ENCODE data around the gene CCDC102A.
"Not testable (repeated sequence)": the region's sequence is repeated elsewhere in the genome, so short reads cannot be mapped to it uniquely, and the experiment has no call there.

The CCDC102A gene

DNA sequence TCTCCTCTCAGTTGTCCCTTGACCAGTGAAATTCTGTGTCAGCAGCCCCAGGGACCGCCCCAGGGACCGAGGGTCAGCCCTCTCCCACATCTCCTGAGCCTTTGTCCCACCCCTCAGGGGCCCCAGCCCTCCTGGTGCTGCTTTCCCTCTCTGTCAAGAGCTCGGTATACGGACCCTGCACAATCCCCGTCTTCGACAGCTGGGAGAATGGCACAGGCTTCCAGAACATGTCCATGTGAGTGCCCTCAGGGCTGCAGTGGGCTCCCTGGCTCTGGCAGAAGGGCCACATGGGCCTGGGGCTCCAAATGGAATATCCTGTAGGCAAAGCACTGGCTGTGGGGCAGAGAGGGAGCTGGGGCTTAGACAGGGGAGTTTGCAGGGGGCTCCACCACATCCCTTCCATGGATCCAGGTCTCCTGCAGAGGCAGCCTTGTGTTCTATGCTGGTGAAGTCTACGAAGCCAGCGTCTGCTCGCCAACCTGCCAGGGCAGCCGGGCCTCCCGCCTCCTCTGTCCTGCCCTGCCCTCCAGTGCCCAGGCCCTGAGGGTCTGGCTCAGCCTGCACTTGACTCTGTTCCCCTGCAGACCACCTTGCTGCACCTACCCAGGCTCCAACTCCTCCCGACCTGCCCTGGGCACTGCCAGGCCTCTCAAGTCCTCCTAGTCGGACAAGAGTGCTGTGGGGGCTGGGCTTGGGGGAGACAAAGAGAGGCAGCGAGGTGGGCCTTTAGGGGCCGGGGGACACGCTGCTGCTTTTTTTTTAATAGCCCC lies 34.1 kb upstream of the CCDC102A start:
- no peak for DNase-seq (ENCODE audit: low spot score in 2 of 2)
- Histone ChIP-seq H3K4me3 (no peak overlapping the region), H3K9me3 (no peaks in the 10 kb centered on the region), H3K36me3 (replicated peaks) (no peaks in the 10 kb centered on the region), H3K4me1 (no peaks in the 10 kb centered on the region), H3K27me3 (ENCODE audit: low read depth) (no peaks in the 10 kb centered on the region)
- in situ Hi-C loops (cut with MboI; ENCODE audit: low sequenced_read_pairs), result no loop called here

- no peaks in the 10 kb centered on the region for H3K9me3 ChIP-seq
- H3K36me3 ChIP-seq (replicated peaks), result no peaks in the 10 kb centered on the region
- H3K27me3 ChIP-seq (ENCODE audit: low read depth), result no peaks in the 10 kb centered on the region
- in situ Hi-C loops (cut with MboI; ENCODE audit: low sequenced_read_pairs), result no loop called here
- no peak for DNase-seq (ENCODE audit: low spot score in 2 of 2)
- H3K4me1 ChIP-seq, result no peaks in the 10 kb centered on the region
- no peak overlapping the region for H3K4me3 ChIP-seq
Measured at GRCh38 chr16:57569306-57569946, 33.1 kb upstream of the CCDC102A start.

- in situ Hi-C loops (cut with MboI; ENCODE audit: low sequenced_read_pairs); H3K36me3 ChIP-seq (replicated peaks); H3K4me1 ChIP-seq; H3K27me3 ChIP-seq (ENCODE audit: low read depth); H3K9me3 ChIP-seq; DNase-seq (ENCODE audit: low spot score in 2 of 2); H3K4me3 ChIP-seq: not testable (repeated sequence)
Measured at GRCh38 chr16:57568772-57569171, 32.4 kb upstream of the CCDC102A start.

GRCh38 chr16:57568173-57568678 lies 31.9 kb upstream of the CCDC102A start:
- Histone ChIP-seq H3K9me3 (no peaks in the 10 kb centered on the region), H3K4me1 (no peaks in the 10 kb centered on the region), H3K27me3 (ENCODE audit: low read depth) (no peaks in the 10 kb centered on the region), H3K4me3 (no peak overlapping the region), H3K36me3 (replicated peaks) (no peaks in the 10 kb centered on the region)
- in situ Hi-C loops (cut with MboI; ENCODE audit: low sequenced_read_pairs), result no loop called here
- DNase-seq (ENCODE audit: low spot score in 2 of 2), result no peak

- Histone ChIP-seq H3K36me3 (replicated peaks) (no peaks in the 10 kb centered on the region), H3K27me3 (ENCODE audit: low read depth) (no peaks in the 10 kb centered on the region), H3K4me1 (no peaks in the 10 kb centered on the region), H3K4me3 (no peak overlapping the region), H3K9me3 (no peaks in the 10 kb centered on the region)
- no peak for DNase-seq (ENCODE audit: low spot score in 2 of 2)
- in situ Hi-C loops (cut with MboI; ENCODE audit: low sequenced_read_pairs), result no loop called here
Measured at GRCh38 chr16:57567691-57568090, 31.3 kb upstream of the CCDC102A start.

DNA sequence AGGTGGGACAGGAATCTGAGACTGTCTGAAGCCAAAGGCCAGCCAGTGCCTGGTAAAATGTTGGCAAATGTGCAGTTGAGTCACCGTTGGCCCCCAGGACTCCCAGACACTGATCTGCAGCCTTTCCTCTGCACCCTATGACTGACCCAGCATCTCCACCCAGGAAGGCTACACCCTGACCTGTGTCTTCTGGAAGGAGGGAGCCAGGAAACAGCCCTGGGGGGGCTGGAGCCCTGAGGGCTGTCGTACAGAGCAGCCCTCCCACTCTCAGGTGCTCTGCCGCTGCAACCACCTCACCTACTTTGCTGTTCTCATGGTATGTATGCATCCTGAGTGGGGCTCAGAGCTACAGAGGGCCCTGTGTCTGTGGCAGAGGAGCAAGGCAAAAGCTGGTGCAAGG lies 30.1 kb upstream of the CCDC102A start:
- no peaks in the 10 kb centered on the region; the same call in 1 of the 2 replicates for H3K9me3 ChIP-seq
- no peak for DNase-seq (ENCODE audit: low spot score in 2 of 2)

GRCh38 chr16:57565461-57565860 lies 29.1 kb upstream of the CCDC102A start:
- no peak overlapping the region for H3K4me3 ChIP-seq
- no peak for DNase-seq (ENCODE audit: low spot score in 2 of 2)

More for the DNA sequence above, 30.1 kb upstream of the CCDC102A start:
- Histone ChIP-seq H3K36me3 (replicated peaks) (no peaks in the 10 kb centered on the region), H3K4me1 (no peaks in the 10 kb centered on the region), H3K27me3 (ENCODE audit: low read depth) (no peaks in the 10 kb centered on the region), H3K4me3 (no peak overlapping the region)
- in situ Hi-C loops (cut with MboI; ENCODE audit: low sequenced_read_pairs), result no loop called here

GRCh38 chr16:57564571-57565270 lies 28.4 kb upstream of the CCDC102A start:
- H3K4me1 ChIP-seq, result no peaks in the 10 kb centered on the region
- H3K9me3 ChIP-seq, result peaks cover 4% of the 10 kb centered on the region; the same call in 1 of the 2 replicates
- no peak for DNase-seq (ENCODE audit: low spot score in 2 of 2)
- H3K27me3 ChIP-seq (ENCODE audit: low read depth), result no peaks in the 10 kb centered on the region
- no peak overlapping the region for H3K4me3 ChIP-seq
- in situ Hi-C loops (cut with MboI; ENCODE audit: low sequenced_read_pairs), result no loop called here
- no peaks in the 10 kb centered on the region for H3K36me3 ChIP-seq (replicated peaks)

More at GRCh38 chr16:57565461-57565860, 29.1 kb upstream of the CCDC102A start:
- Histone ChIP-seq H3K27me3 (ENCODE audit: low read depth) (no peaks in the 10 kb centered on the region), H3K4me1 (no peaks in the 10 kb centered on the region), H3K9me3 (peaks cover 1% of the 10 kb centered on the region; the same call in 1 of the 2 replicates), H3K36me3 (replicated peaks) (no peaks in the 10 kb centered on the region)
- in situ Hi-C loops (cut with MboI; ENCODE audit: low sequenced_read_pairs), result no loop called here

DNA sequence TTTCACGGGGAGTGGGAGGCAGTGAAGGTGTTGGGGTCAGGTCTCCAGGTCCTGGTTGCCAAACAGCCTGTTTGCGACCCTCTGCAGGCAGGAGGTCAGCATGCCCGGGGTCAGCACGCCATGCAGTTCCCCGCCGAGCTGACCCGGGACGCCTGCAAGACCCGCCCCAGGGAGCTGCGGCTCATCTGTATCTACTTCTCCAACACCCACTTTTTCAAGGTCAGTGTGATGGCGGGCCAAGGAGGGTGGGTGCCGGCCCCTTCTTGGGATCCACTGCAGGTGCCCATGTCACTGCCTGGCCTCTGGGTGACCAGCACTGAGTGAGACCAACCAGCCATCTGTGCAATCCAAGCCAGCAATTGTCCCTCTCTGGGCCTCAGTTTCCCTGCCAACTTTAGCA lies 27.4 kb upstream of the CCDC102A start:
- H3K4me1 ChIP-seq, result no peaks in the 10 kb centered on the region
- H3K27me3 ChIP-seq (ENCODE audit: low read depth), result no peaks in the 10 kb centered on the region
- no peaks in the 10 kb centered on the region for H3K36me3 ChIP-seq (replicated peaks)
- H3K4me3 ChIP-seq, result no peak overlapping the region
- no peak for DNase-seq (ENCODE audit: low spot score in 2 of 2)
- in situ Hi-C loops (cut with MboI; ENCODE audit: low sequenced_read_pairs), result no loop called here
- peaks cover 4% of the 10 kb centered on the region; the same call in 1 of the 2 replicates for H3K9me3 ChIP-seq

- Histone ChIP-seq H3K9me3 (peaks cover 4% of the 10 kb centered on the region; the same call in 1 of the 2 replicates), H3K4me3 (no peak overlapping the region), H3K36me3 (replicated peaks) (no peaks in the 10 kb centered on the region), H3K4me1 (no peaks in the 10 kb centered on the region), H3K27me3 (ENCODE audit: low read depth) (no peaks in the 10 kb centered on the region)
- no peak for DNase-seq (ENCODE audit: low spot score in 2 of 2)
- in situ Hi-C loops (cut with MboI; ENCODE audit: low sequenced_read_pairs), result no loop called here
Measured at GRCh38 chr16:57563487-57563750, 27.0 kb upstream of the CCDC102A start.

DNA sequence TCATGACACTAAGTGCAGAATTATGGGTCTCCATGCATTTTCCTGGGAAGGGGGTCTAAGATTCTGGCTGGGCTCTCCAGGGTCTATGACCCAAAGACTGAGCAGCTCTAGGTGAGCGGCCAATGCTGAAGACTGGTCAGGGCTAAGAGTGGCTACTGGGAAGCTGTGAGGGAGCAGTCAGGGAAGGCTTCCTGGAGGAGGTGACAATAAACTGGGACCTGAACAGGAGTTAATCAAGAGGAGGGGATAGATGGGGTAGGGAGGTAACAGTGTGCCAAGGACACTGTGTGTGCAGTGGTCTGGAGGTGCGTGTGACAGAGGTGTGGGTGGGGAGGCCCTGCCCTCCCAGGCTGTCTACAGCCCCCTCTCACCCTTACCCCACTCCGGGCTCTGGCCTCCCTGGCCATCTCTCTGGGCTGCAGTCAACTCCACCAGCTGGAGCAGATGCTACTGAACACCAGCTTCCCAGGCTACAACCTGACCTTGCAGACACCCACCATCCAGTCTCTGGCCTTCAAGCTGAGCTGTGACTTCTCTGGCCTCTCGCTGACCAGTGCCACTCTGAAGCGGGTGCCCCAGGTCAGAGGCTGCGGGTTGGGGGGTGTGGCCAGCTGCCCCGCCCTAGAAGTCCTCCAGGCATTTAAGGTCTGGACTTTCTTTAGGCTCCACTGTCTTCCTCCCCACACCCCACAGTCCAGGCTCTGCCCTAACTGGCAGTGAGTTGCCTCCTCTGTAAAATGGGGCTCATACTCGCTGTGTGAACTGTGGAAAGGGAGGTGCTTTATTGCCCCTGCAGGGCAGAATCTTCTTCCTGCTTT lies 26.5 kb upstream of the CCDC102A start:
- in situ Hi-C loops (cut with MboI; ENCODE audit: low sequenced_read_pairs), result no loop called here

DNA sequence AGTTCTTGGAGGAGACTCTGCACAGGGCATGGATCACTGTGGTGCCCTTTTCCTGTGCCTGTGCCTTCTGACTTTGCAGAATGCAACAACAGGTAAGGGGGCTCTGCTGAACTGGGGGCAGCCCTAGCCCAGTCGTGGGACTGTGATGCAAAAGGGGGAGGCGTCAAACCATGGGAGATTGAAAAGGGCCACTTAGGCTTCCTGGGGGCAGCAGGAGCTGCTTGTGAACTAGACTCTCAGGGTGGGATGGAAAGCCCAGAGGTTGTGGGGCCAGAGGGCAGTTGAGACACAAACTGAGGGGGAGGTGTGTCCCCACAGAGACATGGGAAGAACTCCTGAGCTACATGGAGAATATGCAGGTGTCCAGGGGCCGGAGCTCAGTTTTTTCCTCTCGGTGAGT lies 25.7 kb upstream of the CCDC102A start:
- Histone ChIP-seq H3K27me3 (ENCODE audit: low read depth) (no peaks in the 10 kb centered on the region), H3K4me3 (no peak overlapping the region), H3K9me3 (peaks cover 4% of the 10 kb centered on the region; the same call in 1 of the 2 replicates), H3K4me1 (no peaks in the 10 kb centered on the region), H3K36me3 (replicated peaks) (no peaks in the 10 kb centered on the region)
- in situ Hi-C loops (cut with MboI; ENCODE audit: low sequenced_read_pairs), result no loop called here
- DNase-seq (ENCODE audit: low spot score in 2 of 2), result no peak

More for the DNA sequence above, 26.5 kb upstream of the CCDC102A start:
- no peaks in the 10 kb centered on the region for H3K4me1 ChIP-seq
- H3K4me3 ChIP-seq, result no peak overlapping the region
- no peaks in the 10 kb centered on the region for H3K27me3 ChIP-seq (ENCODE audit: low read depth)
- no peak for DNase-seq (ENCODE audit: low spot score in 2 of 2)
- H3K9me3 ChIP-seq, result peaks cover 4% of the 10 kb centered on the region; the same call in 1 of the 2 replicates
- H3K36me3 ChIP-seq (replicated peaks), result no peaks in the 10 kb centered on the region

DNA sequence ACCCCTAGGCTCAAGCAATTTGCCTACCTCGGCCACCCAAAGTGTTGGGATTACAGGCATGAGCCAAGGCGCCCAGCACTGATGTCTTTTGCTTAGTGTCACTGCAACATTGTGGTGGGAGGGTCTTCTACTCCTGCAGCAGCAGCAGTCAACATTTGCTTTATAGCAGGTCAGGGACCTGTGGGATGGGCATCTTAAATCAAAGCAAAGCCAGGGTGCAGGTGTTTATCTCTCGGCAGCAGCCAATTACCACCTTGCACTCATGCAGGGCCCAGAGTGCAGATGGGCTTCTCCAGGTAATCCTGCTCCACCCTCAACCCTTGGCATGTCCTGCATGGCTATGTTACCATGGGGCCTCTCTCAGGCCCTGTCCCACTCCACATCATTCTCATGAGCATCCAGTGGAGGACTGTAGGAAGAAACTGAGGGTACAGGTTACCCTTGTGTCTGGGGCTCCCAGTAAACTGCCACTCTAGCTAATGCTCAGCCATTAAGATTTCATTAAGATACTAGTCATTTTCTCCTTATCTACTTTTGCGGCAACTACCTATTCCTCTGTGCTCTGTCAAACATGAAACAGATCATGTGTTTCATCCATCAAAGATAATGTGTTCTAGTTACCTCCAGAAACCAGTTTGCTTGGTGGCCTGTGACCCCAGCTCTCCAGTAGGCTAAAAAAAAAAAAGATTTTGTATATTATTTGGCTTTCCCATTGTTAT lies 22.9 kb upstream of the CCDC102A start:
- in situ Hi-C loops (cut with MboI; ENCODE audit: low sequenced_read_pairs), result no loop called here

More for the DNA sequence above, 22.9 kb upstream of the CCDC102A start:
- Histone ChIP-seq H3K9me3 (peaks cover 4% of the 10 kb centered on the region; the same call in 1 of the 2 replicates), H3K4me3 (no peak overlapping the region), H3K27me3 (ENCODE audit: low read depth) (no peaks in the 10 kb centered on the region), H3K4me1 (no peaks in the 10 kb centered on the region), H3K36me3 (replicated peaks) (no peaks in the 10 kb centered on the region)
- DNase-seq (ENCODE audit: low spot score in 2 of 2), result no peak

Measured in HAP-1 (cell line).